HCT116 (cell line): ENCODE results near the gene PGBD5. TPM values are rescaled to one million over a fixed set of nuclear protein-coding genes. Genes with fewer than 3 reads are reported as not detected.

Source experiments
- ATAC-seq: fragments of 200-7000 bp; cut with Tn5 transposase; 2 replicates; pipeline ENCODE4 v1.9.1; 2020; ENCODE audit warnings: mild to moderate bottlenecking, moderate library complexity
- BruUV-seq: library from RNA; stranded (reverse); fragments of 400-500 nt; replicated peaks from 2 replicates; lab custom pipeline; 2021; lab: Mats Ljungman, UMichigan
- CTCF ChIA-PET: fragments of 300-600 bp; sonication (Branson Sonifier 250); formaldehyde crosslinking; loops from one replicate; lab custom pipeline; 2021; ENCODE audit warnings: antibody characterized with exemption; lab: Charles Lee
- POLR2A ChIA-PET: fragments of 300-600, 350-600 bp; sonication (Branson Sonifier 250); formaldehyde crosslinking; loops from one replicate; lab custom pipeline; 2021; ENCODE audit warnings: antibody characterized with exemption; lab: Charles Lee
- RAD21 ChIA-PET, 2 experiments: fragments of 300-600 bp; sonication (Branson Sonifier 250); formaldehyde crosslinking; loops; one replicate each; lab custom pipeline; 2023; ENCODE audit warnings: low total read pairs in 2 of 2; ENCODE audit not compliant: uncharacterized antibody in 2 of 2, unreplicated experiment in 2 of 2, low non-redundant PET in 1 of 2; lab: Charles Lee
- DNase-seq: peaks from one replicate; pipeline ENCODE4 v3.0.0-alpha.2; 2010; ENCODE audit warnings: low read depth, low spot score
- H2AFZ ChIP-seq: fragments of 200-600 bp; shearing (Covaris generic), sonication (generic); 2 replicates; pipeline ENCODE4 v1.6.1; 2017; ENCODE audit warnings: low read depth, mixed run types, mixed read lengths, antibody characterized with exemption, low read length; ENCODE audit not compliant: poor library complexity, severe bottlenecking
- H3K27ac ChIP-seq: 2 replicates; pipeline ENCODE4 v1.5.1; 2012; ENCODE audit warnings: low read depth, low read length
- H3K27me3 ChIP-seq: fragments of 200-600 bp; sonication (generic); 2 replicates; pipeline ENCODE4 v1.6.1; 2016; ENCODE audit warnings: mixed run types, low read length, mixed read lengths; ENCODE audit not compliant: insufficient read depth
- H3K36me3 ChIP-seq, 2 experiments: fragments of 200-500 bp in 1 of 2; fragments of 200-600 bp in 1 of 2; sonication (Bioruptor generic) in 1 of 2; sonication (generic) in 1 of 2; 2 replicates each; pipeline versions ENCODE4 v1.5.1 to v1.6.1; 2014 to 2016; ENCODE audit warnings: low read length in 2 of 2, inconsistent platforms in 1 of 2, mixed read lengths in 1 of 2, mixed run types in 1 of 2; ENCODE audit not compliant: insufficient read depth in 2 of 2, control insufficient read depth in 1 of 2
- H3K4me1 ChIP-seq, 2 experiments: fragments of 200-600 bp in 1 of 2; sonication (generic) in 1 of 2; 2 replicates each; pipeline versions ENCODE4 v1.5.1 to v1.6.1; 2012 to 2017; ENCODE audit warnings: low read length in 2 of 2, inconsistent platforms in 1 of 2, mild to moderate bottlenecking in 1 of 2, mixed read lengths in 1 of 2, mixed run types in 1 of 2, moderate library complexity in 1 of 2; ENCODE audit not compliant: insufficient read depth in 2 of 2, control insufficient read depth in 1 of 2
- H3K4me2 ChIP-seq: fragments of 200-600 bp; sonication (generic); 2 replicates; pipeline ENCODE4 v1.6.1; 2017; ENCODE audit warnings: mixed run types, low read length, mixed read lengths
- H3K4me3 ChIP-seq, 2 experiments: fragments of 200-600 bp in 1 of 2; sonication (generic) in 1 of 2; replicated peaks in 1 of 2; 2 replicates each; pipeline ENCODE4 v1.5.1; 2011 to 2016; ENCODE audit warnings: low read length in 2 of 2, control low read depth in 1 of 2, low read depth in 1 of 2, mild to moderate bottlenecking in 1 of 2, mixed read lengths in 1 of 2, mixed run types in 1 of 2
- H3K79me2 ChIP-seq: fragments of 200-600 bp; sonication (generic); 2 replicates; pipeline ENCODE4 v1.6.1; 2017; ENCODE audit warnings: mild to moderate bottlenecking, mixed run types, low read length, moderate library complexity, mixed read lengths; ENCODE audit not compliant: insufficient read depth
- H3K9ac ChIP-seq: fragments of 200-600 bp; sonication (generic); 2 replicates; pipeline ENCODE4 v1.6.1; 2016; ENCODE audit warnings: low read length, mixed read lengths
- H3K9me2 ChIP-seq: fragments of 200-600 bp; sonication (generic), shearing (Covaris generic); 2 replicates; pipeline ENCODE4 v1.6.1; 2017; ENCODE audit warnings: mixed run types, mild to moderate bottlenecking, moderate library complexity; ENCODE audit not compliant: insufficient read depth
- H3K9me3 ChIP-seq, 2 experiments: fragments of 200-500 bp in 1 of 2; fragments of 200-600 bp in 1 of 2; sonication (Bioruptor generic) in 1 of 2; sonication (generic) in 1 of 2; 2 replicates each; pipeline ENCODE4 v1.6.1; 2014 to 2017; ENCODE audit warnings: low read length in 2 of 2, mixed read lengths in 2 of 2, inconsistent platforms in 1 of 2, low read depth in 1 of 2, mild to moderate bottlenecking in 1 of 2, mixed run types in 1 of 2, moderate library complexity in 1 of 2; ENCODE audit not compliant: control insufficient read depth in 1 of 2, insufficient read depth in 1 of 2
- H4K20me1 ChIP-seq: fragments of 200-600 bp; sonication (generic), shearing (Covaris generic); 2 replicates; pipeline ENCODE4 v1.6.1; 2017; ENCODE audit warnings: mixed run types, mild to moderate bottlenecking, moderate library complexity; ENCODE audit not compliant: insufficient read depth
- ATF3 ChIP-seq: IDR thresholded peaks from 2 replicates; pipeline ENCODE4 v1.6.1; 2012
- CEBPB ChIP-seq: IDR thresholded peaks from 2 replicates; pipeline ENCODE4 v1.6.1; 2012; ENCODE audit warnings: low read depth
- CTCF ChIP-seq, 3 experiments: fragments of 200-600 bp in 1 of 3; sonication (generic) in 1 of 3; IDR thresholded peaks in 2 of 3; conservative IDR thresholded peaks in 1 of 3; 2 replicates each; pipeline ENCODE4 v1.5.1; 2012 to 2017; ENCODE audit warnings: low read depth in 2 of 3, low read length in 2 of 3, antibody characterized with exemption in 1 of 3, borderline replicate concordance in 1 of 3, control low read depth in 1 of 3, mild to moderate bottlenecking in 1 of 3, mixed read lengths in 1 of 3, mixed run types in 1 of 3, moderate library complexity in 1 of 3; ENCODE audit not compliant: insufficient read depth in 1 of 3
- EGR1 ChIP-seq: IDR thresholded peaks from 2 replicates; pipeline ENCODE4 v1.6.1; 2012; ENCODE audit warnings: low read depth
- ELF1 ChIP-seq: IDR thresholded peaks from 2 replicates; pipeline ENCODE4 v1.6.1; 2012; ENCODE audit warnings: low read depth, borderline replicate concordance
- EZH2 ChIP-seq: fragments of 200-600 bp; sonication (generic); IDR thresholded peaks from 2 replicates; pipeline ENCODE4 v1.6.1; 2017; ENCODE audit warnings: antibody characterized with exemption, mixed run types
- FOSL1 ChIP-seq: IDR thresholded peaks from 2 replicates; pipeline ENCODE4 v1.6.1; 2012; ENCODE audit warnings: low read depth
- JUND ChIP-seq: IDR thresholded peaks from 2 replicates; pipeline ENCODE4 v1.6.1; 2012
- MAX ChIP-seq: IDR thresholded peaks from 2 replicates; pipeline ENCODE4 v1.6.1; 2012
- POLR2AphosphoS5 ChIP-seq: IDR thresholded peaks from 2 replicates; pipeline ENCODE4 v1.6.1; 2011; ENCODE audit warnings: mild to moderate bottlenecking, low read depth, low read length, moderate library complexity
- RAD21 ChIP-seq: IDR thresholded peaks from 2 replicates; pipeline ENCODE4 v1.6.1; 2012; ENCODE audit warnings: low read depth, mild to moderate bottlenecking
- REST ChIP-seq: IDR thresholded peaks from 2 replicates; pipeline ENCODE4 v1.6.1; 2012; ENCODE audit warnings: low read depth
- SIN3A ChIP-seq: IDR thresholded peaks from 2 replicates; pipeline ENCODE4 v1.6.1; 2012; ENCODE audit warnings: low read depth
- SP1 ChIP-seq: IDR thresholded peaks from 2 replicates; pipeline ENCODE4 v1.6.1; 2012; ENCODE audit warnings: low read depth
- SRF ChIP-seq: IDR thresholded peaks from 2 replicates; pipeline ENCODE4 v1.6.1; 2012; ENCODE audit warnings: low read depth
- TCF7L2 ChIP-seq: IDR thresholded peaks from 2 replicates; pipeline ENCODE4 v1.7.0; 2011; ENCODE audit warnings: borderline replicate concordance, inconsistent platforms; ENCODE audit not compliant: insufficient read depth, insufficient read length; ENCODE audit errors: extremely low read depth
- YY1 ChIP-seq: IDR thresholded peaks from 2 replicates; pipeline ENCODE4 v1.6.1; 2011; ENCODE audit warnings: low read length, low read depth, moderate library complexity, mild to moderate bottlenecking; ENCODE audit not compliant: insufficient replicate concordance; ENCODE audit errors: extremely low read depth
- ZFX ChIP-seq: fragments of 450-650 bp; IDR thresholded peaks from 2 replicates; pipeline ENCODE4 v1.6.1; 2017
- ZNF274 ChIP-seq: fragments of 200-500 bp; sonication (Bioruptor generic); IDR thresholded peaks from 2 replicates; pipeline ENCODE4 v1.6.1; 2014; ENCODE audit warnings: mild to moderate bottlenecking, low read depth, low read length, inconsistent platforms
- intact Hi-C: fragments of 100-400 bp; cut with micrococcal nuclease; formaldehyde crosslinking; loops from 2 replicates; pipeline ENCODE4 v1.10.0; 2022
- total RNA-seq: library from RNA; stranded (reverse); gene quantifications from one replicate; pipeline ENCODE4 v1.2.1, GENCODE V29; 2021; ENCODE audit not compliant: unreplicated experiment

The PGBD5 gene
- total RNA-seq, 1 experiment from 2014 or later = 0.27 TPM

GRCh38 chr1:230308821-230309220, 117.3 kb downstream of the PGBD5 start:
- Histone ChIP-seq H3K27me3 (0 out of 2 replicates have a peak, but pooled peaks cover 7% of the 10 kb centered on the region), H3K79me2 (no peaks in the 10 kb centered on the region), H3K9ac (no peak overlapping the region), H3K36me3 (no peaks in the 10 kb centered on the region), H3K4me3 (no peak overlapping the region), H3K9me2 (no peaks in the 10 kb centered on the region), H4K20me1 (no peaks in the 10 kb centered on the region)
- ChIA-PET CTCF (no interaction called here), RAD21 (no interaction called here), POLR2A (no interaction called here)
- no TSS peak for BruUV-seq
- TF ChIP-seq JUND (no peak), EZH2 (no peak), RAD21 (no peak), POLR2AphosphoS5 (no peak), CEBPB (no peak), SP1 (no peak), ATF3 (no peak), YY1 (no peak), MAX (no peak), FOSL1 (no peak), SRF (no peak), TCF7L2 (no peak), SIN3A (no peak), ZFX (no peak), EGR1 (no peak), REST (no peak), CTCF (IDR thresholded peaks at IDR 0.05 in 2 of 3, conservative IDR thresholded peaks at IDR 0.05 in 1 of 3; ENCODE audit: borderline replicate concordance in 1 of 3, insufficient read depth in 1 of 3, low read depth in 2 of 3, low read length in 2 of 3) (no peak), ZNF274 (no peak), ELF1 (no peak)
- TF ChIP-seq, all 23 proteins: peak for 0
- no peak for DNase-seq
- H2AFZ ChIP-seq = no peak overlapping the region
- H3K27ac ChIP-seq = no peak overlapping the region
- ATAC-seq = no peak
- no peak overlapping the region for H3K4me2 ChIP-seq
- no peaks in the 10 kb centered on the region for H3K9me3 ChIP-seq
- intact Hi-C loops = no loop called here
- peaks cover 3 to 17% of the 10 kb centered on the region in 2 experiments; a peak in 3 of 4 replicates for H3K4me1 ChIP-seq
